Activated T-cell treated with anti-CD3 and anti-CD28 coated beads for 1 hour (primary cell): ENCODE measurements around the gene NHSL2.

Source experiments
- DNase-seq: peaks from one replicate; pipeline ENCODE4 v3.0.0-alpha.2; 2020; ENCODE audit warnings: low read depth

NHSL2 gene

DNA sequence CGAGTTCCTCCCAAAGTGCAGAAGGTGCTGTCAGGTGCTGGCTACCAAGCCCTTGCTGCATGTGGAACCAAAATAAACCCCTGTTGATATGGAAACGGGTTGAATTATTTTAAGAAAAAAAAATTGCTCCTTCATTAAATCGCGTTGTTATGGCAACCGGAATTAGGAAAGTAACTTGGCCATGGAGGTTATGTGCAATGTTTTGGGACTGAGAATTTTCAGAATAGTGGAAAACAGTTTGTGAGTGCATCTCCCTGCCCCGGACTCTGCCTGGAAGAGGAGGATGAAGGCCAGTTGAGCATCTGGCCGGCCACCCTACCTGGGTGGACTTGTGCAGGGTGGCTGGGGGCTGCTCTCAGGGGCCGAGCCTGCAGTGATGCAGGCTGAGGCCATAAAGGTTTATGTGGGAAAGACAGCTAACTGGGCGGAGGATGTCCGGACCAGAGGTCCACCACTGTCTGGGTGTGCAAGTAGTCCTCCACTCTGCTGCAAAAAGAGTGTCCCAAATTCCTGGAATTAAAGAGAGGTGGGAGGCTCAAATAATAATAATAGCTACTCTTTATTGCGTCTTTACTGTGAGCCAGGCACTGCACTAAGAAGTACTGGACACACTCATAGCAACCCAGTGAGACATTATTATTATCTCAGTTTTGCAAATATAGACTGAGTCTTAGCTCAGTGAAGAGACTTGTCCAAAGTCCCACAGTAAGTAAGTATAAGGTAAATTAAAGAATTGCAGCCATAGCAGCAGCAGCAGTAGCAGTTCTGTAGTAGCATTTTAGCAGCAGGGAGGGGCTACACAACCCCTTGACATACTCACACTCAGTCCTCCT is 200.4 kb downstream of the NHSL2 start:
- DNase-seq: no peak

DNA sequence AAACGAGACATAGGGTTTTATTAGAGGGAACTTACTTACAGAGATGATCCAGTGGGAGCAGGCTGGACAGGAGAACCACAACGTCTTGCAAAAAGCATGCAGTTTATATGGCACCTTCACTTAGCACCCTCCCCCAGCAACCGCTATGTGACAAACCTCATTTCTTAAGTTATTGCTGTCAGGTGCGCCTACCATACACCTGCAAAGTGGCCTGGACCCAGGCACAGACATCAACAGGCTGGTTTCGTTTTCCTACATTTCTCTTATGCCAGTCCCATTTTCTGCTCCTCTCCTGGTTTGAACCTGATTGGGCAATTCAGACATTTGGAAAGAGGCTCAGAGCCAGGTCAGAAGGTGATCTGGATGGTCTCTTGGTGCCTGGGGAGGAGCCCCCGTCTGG is 202.8 kb downstream of the NHSL2 start:
- DNase-seq: no peak

DNA sequence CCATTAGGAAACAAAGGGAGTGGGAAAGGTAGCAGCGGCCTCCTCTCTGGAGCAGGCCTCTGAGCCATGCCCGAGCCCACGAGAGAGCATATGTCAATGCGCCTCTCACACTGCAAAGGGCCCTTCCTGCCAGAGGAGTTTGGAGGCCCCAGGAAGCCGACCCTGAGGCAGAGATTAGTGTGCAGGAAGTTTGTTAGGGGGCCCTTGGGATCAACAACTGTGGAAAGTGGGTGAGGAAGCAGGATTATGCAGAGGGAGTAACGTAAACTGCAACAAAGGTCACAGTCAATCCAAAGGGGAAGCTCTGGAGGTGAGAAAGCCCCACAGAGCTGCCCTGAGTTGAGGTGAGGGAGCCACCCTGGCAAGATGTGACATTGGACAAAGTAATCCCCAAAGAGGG is 203.7 kb downstream of the NHSL2 start:
- no peak for DNase-seq

DNA sequence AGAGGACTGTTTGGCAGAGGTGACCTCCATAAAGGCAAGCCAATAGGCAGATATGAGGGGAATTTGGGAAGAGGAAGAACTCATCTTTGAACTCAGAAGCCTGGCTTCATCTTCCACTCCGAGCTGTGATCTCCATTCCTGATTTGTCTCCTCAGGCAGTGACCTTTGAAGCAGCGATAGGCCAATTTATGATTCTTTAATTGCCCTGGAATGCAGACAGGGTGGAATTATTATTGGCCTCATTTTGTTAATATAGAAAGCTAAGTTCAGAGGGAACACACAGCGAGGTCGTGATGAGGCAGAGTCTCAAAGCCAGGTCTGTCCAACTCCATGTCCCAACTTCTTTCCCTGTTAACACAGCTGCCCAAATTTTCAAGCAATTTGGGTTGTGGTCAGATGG is 204.2 kb downstream of the NHSL2 start:
- no peak for DNase-seq

DNA sequence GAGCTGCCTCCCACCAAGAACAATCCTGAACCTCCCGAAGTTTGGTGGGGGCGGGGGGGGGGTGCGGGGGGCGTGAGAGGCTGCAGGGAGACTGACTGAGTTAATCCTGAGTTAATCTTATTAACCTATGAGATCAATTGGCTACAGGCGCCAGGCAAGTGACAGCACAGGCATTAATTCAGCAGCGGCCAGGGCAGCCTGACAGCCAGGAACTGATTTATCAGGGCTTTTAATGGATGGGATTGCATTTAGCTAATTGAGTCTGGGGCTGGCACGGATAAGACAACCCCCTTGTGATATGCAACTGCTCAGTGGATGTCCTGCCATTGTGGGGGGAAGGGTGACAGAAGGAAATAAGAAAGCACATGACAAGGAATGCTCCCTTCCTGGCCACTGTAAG is 204.7 kb downstream of the NHSL2 start:
- no peak for DNase-seq

DNA sequence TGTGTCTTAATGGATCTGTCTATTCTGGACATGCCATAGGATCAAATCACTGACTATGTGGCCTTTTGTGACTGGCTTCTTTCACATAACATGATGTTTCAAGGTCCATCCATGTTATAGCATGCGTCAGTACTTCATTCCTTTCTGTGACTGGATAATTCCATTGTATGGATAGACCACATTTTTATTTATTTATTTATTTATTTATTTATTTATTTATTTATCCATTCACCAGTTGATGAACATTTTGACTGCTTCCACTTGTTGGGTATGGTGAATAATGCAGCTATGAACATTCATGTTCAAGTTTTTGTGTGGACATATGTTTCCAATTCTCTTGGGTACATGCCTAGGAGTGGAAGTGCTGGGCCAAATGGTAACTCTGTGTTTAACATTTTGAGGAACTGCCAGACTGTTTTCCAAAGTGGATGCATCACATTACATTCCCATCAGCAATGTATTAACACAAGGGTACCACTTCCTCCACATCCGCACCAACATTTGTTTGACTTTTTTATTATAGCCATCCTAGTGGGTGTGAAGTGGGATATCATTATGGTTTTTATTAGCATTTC is 207.1 kb downstream of the NHSL2 start:
- DNase-seq: no peak

DNA sequence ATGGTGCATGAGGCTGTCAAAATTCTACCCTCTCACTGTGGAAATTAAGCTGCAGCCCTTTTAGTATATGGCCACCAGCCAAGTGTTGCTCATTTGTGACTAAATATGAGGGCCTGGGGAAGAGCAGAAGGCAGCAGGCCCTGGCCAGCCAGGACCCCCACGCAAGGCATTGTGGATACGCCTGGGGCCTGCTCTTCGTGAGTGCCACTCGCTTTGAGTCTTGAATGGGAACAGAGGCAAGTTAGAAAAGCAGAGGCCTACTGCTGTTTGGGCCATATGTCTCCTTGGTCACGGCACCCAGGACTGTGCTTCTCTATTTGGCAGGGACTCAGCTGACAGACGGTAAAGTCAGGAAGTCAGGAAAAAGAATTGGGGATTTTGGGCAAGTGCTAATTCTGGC is 210.2 kb downstream of the NHSL2 start:
- no peak for DNase-seq

DNA sequence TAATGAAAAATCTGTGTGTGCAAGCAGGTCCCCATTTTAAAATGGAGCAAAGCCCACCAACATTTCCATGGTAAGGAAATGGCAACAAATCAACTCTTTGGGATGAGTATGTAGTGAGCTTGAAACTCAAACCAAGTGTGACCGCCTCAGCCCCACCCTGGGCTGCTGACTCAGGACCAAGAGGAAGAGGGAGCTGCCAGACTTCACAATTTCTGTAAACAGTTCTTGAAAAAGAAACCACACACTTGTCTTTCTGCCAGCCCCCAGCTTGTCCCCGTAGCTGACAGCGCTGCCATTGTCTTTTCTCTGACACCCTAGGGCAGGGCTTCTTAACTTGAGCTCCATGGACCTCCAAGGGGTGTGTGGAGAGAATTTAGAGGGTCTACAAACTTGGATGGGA is 210.7 kb downstream of the NHSL2 start:
- DNase-seq: no peak

DNA sequence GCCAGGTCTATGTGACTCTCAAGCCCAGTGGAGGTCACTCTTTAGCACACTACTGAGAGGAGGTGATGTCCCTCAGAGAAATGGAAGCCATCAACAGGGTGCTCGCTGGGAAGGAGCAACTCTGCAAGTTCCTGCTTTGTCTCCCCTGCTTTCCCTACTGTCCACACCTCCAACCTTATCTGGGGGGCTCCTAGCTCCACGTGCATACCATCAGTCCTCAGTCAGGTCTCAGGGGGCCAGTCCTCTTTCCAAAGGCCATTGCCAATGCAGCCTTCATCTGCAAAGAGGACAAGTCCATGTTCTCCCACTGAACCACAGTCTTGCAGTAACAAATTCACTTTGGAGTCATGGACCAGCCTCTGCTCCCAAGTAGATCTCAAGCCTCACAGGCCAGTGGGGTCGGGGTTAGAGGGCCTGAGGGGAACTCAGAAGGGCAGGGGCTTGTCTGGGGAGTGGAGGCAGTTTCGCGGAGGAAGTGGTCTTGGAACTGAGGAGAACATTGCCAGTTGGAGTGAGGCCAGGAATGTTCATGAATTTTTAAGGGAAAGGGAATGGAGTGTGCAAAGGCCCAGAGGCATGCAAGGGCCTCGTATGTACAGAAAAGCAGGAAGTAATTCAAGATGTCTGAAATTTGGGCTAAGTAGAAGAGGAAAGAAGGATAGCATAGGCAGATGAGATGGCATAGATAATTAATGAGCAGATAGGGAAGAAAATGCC is 212.1 kb downstream of the NHSL2 start:
- no peak for DNase-seq

DNA sequence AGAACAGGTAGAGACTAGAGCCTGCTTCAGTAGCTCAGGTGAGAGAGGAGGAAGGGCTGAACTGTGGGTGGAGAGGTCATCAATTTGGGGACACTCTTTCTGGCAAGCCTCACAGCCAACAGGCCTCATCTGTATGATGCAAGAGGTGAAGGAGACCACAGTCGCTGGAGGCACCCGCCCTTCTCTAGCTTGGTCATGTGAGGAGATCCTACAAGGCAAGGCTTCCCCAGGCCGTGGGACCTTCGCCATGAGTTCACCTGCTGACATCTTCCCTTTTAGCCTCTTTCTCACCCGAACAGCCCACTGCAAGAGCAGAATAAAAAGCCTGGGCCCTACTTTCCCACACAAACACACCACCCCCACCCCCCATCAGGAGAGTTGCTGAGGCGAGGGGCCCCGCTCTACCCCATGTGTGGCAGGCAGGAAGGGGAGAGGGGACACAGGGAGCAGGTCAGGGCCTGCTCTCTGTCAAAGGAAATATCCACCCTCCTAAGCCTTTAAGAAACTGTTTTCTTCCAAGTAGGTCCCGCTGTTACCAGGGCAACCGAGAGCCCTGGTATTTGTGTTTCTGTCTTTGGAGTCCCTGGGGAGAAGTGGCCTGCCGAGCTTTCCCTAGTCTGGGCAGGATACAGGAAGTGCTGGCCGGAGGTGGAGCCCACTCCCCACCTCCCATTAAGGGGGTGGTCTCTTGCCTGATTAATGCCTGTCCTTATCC is 213.0 kb downstream of the NHSL2 start:
- no peak for DNase-seq

DNA sequence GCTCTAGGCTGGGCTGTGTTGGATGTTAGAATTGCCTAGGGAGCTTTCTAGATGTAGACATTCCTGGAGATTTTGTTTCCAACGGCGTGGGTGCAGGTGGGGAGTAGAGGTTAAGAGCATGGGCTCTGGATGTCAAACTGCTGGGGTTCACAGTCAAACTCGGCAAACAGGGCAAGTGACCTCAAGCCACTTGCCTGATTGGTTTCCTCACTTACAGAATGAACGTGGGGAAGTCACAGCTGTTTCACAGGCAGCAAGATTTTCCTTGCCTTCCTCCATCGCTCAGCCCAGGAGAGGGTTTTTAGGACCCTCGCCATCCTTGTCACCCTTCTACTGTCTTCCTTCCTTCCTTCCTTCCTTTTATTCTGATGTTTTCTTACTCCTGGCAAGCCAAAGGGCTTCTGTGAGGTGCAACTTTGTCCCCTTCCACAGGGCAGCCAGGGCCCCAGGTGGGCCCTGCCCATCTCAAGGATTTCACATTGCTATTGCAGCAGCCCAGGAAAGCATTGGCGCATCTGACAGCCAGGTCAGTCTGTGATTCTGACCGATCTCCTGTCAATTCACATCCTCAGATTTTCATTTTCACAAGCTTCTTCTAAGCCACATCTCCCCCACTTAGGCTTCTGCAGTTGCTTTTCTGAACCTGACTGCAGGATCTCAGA is 214.0 kb downstream of the NHSL2 start:
- DNase-seq: no peak

DNA sequence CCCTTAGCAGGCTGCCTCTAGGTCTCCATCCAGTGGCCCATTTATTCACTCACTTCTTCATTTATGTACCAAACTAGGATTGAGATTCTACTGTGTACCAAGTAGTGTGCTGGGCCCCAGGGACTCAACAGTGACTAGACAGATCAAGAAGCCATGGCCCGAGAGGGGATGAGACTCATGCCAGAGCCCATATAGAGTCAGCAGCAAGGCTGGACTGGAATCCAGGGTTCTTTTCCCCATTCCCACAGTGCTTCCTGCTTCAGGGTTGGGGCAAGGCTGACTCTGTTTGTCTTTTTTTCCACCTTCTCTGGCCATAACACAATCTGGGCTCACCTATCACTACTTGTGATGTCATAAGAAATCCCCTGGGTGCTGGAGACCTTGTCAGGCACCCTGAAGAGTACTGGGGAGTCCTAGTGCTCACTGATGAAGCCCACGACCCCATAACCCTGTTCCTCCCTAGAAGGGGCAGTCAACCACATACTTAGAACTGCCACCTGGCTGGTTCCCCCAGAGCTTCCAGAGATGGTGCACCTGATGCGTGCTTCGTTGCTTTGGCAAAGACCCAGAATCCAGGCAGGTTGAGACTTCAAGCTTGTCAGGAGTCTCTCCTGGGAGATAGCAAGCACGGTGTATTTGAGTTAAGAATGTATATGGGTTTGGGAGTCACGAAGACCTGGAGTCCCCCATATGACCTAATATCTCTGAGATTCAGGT is 214.8 kb downstream of the NHSL2 start:
- DNase-seq: no peak

DNA sequence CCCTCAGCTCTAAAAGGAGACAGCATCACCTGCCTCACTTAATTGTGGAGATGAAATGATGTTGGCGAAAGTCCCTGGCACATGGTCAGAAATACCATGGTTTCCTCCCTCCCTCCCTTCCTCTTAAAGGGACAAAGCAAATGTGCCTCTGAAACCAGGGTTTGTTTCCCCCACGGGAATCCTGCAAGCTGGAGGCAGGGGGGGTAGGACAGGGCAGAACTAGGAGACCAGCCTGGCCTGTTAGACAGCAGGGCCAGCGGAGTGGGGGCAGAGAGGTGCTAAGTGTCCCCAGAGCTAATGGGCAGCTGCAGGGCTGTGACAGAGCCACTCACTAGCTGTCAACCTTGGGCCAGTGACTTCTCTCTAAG is 215.4 kb downstream of the NHSL2 start:
- no peak for DNase-seq

DNA sequence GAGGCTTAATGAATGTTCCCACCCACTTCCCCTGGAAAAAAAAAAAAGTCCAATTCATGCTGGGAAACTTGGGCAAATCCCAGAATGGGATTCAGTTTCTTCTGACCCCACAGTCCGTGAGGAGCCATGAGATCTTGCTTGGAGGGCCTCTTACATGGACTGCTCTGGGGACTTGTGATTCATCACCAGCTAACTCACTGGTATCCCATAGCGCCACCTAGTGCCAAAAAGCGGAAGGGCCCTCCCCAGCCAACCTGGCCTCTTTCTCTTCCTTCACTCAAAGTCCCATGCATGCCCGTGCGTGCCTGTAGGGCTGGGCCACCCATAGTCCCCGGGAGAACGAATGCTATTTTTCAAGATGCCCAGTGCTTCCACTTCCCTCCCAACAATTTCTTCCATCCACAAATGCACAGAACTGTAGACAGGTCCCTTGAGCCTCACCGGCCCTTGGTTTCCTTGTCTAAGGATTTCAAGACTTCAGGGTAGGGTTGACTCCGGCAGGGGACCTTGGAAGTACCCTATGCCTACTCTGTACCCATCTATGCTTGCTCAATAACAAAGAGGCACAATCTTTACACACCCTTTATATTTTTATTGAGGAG is 216.0 kb downstream of the NHSL2 start:
- peak; percentile 76 for DNase-seq

DNA sequence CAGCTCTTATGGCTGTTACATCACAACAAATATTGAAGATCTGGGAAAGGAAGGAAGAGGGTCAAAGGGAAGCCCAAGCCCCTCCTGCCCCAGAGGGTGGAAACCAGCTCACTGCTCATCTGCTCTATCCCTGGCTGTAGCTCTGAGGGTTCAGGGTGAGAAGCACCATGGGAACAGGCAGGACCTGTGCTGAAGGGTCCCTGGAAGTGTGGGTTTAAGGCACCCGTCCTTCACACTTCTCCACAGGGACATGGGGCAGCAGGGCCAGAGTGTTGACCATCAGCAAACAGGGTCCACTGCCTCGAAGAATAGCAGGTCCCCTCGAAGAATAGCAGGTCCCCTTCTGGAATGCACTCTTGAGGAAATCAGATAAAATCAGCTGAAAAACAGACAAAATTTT is 216.7 kb downstream of the NHSL2 start:
- no peak for DNase-seq

DNA sequence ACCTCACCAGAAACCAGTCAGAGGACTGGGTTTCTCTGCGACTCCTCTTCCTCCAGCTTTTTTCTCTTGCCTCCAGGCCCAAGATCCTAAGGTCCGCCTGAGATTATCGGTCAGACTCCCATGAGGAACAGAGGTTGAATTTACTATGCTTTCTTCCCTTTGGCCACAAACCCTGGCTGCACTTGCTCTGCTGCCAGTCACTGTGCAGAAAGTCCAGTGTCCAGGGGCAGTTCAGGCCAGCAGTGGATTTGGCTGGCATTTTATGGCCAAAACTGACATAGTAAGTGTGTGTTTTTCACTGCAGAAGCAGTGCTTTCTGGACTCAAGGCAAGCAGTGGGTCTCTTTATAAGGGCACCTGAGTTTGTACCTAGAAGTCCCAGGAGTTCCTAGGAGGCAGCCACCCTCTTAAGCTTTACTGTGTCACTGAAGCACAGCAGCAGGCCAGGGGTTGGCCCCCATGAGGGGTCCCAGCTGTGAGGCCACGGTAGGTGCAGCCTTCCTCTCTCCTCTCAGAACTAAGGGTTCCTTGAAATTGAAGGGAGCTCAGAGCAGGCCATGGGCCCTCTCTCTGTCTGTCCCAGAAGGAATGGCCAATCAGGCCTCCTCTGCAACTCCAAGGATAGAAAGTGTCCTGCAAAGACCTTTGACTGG is 217.7 kb downstream of the NHSL2 start:
- no peak for DNase-seq

DNA sequence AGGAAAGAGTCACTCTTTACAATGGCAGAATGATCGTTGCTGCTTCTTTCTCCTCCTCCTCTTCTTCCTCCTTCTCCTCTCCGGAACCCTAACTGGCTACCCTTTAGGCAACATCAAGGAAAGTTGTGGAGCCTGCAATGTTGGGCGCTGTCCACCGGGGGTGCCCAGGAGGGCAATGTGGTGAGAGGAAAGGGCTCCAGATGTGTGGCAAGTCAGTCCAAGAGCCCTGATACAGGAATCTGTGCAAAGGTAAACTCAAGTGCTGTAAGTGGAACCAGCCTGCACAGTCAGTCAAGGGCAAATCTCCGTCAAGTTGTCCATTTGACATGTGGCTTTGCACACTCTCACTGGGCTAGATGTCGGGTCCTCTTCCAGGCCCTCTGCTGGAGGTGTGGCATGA is 218.2 kb downstream of the NHSL2 start:
- no peak for DNase-seq

DNA sequence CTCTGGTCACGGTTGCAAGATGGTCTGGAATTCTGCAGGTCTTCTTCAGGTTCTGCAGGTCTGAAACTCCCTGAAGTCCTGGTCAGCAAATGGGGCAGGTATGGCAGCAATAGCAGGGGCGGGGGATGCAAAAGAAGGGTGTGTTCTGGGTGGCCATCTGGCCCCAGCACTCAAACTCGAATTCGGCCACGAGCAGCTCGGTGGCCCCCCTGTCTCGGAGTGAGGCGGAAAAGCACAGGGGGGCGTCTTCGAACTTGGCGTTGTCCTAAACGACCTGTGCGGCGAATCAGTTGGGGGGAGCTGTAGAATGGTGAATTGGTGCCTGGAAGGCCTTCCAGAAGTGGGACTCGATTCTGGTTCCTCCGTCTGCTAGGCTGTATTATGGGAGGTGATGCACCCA is 219.0 kb downstream of the NHSL2 start:
- no peak for DNase-seq

DNA sequence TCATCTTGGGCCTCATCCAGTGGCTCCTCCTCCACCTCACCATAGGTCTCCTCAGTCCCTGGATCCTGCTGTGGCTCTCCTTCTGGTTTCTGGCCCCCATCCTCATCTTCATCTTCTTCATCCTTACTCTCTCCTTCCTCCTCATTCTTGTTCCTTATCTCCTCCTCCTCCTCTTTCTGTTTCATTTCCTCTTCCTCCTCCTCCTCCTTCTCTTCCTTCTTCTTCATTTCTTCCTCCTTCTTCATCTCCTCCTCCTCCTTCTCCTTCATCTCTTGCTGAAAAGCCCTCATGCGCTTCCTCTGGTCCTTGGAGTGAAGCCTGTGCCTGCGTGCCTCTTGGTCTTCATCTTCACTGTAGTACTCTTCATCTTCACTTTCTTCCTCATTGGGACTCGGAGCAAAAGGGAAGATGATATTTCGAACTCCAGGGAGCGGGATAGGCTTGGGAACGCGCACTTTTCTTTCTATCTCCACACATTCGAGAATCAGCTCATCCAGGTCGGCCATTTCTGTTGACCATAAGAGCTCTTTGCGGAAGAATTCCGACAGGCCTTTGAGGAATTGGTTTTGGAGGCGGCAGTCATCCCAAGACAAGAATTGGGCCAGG is 219.6 kb downstream of the NHSL2 start:
- DNase-seq: no peak

DNA sequence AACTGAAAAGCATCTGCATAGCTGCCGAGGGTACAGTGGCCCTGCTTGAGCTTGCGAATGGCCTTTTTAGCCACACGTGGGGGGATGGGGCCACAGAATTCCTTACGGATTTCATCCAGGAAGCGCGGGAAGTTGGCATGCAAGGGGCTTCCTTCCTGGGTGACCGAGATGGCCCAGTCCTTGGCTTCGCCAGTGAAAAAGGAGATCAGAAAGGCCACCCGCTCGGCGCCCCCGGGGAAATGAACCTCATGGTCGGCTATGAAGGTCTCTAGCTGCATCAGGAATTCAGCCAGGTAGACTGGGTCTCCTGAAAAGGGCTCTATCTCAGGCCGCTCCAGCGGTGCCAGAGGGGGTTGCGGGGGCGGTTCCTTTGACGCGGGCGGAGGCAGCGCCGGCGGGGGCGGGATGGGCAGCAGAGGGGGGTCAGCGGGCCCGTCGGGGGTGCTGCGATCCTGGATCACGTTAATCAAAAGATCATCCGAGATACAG is 220.2 kb downstream of the NHSL2 start:
- DNase-seq: no peak
